ENCODE results near the gene ZMIZ1.

Gene ZMIZ1

DNA sequence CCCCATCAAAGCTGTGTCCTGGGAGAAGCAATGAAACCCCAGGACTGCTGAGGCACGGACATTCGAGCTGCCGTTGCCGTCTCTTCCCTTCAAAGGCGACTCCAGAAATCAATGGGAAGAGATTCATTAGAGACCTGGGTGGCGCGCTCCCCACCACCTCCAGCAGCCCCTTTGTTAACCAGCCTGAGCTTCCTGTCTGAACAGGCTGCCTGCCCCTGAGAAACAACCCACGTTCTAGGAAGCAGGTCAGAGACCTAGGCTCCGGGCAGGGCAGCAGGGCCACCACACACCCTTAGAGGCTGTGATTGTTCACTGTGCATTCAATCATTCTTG is 167.6 kb downstream of the ZMIZ1 start:
- no peak overlapping the region for H3K9ac ChIP-seq
- TF ChIP-seq Cebpa-rat (IDR thresholded peaks at IDR 0.05) = no peak
- H3K4me1 ChIP-seq = peaks cover 68% of the 10 kb centered on the region

DNA sequence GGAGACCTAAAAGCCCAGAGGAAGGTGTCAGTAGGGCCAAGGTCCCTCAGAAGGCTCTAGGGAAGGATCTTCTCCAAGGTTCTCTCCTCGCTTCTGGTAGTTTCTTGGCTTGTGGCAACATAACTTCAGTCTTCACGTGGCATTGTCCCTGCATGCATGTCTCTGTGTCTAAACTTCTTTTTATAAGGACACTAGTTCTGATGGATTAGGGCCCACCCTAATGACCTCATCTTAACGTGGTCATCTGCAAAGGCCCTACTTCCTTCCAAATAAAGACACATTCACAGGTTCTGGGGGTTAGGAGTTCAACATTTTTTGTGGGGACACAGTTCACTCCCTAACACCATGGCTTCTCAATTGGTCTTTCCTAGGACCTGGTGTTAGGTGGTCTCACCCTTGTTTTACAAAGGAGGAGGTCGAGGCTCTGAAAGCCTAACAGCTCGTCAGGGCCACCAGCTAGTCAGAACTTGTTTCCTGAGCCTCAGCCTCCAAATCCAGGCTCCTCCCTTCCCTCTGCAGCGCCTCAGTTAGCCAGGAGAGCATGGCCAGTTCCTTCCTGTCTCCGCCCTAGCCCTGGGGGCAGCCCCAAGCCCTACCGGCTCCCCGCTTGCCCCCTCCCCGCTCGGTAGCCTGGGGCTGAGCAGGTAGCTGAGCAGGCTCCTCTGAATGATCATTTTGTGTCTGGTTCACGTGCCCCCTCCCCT is 168.8 kb downstream of the ZMIZ1 start:
- H3K4me1 ChIP-seq = peaks cover 76% of the 10 kb centered on the region
- peak overlapping the region; percentile 40 for H3K4me2 ChIP-seq
- no peak overlapping the region for H3K27ac ChIP-seq

More for the DNA sequence above, 167.6 kb downstream of the ZMIZ1 start:
- H4K20me1 ChIP-seq = peaks cover 97% of the 10 kb centered on the region
- peak overlapping the region; percentile 40 for H3K4me2 ChIP-seq
- no peak overlapping the region for H3K4me3 ChIP-seq
- H3K27me3 ChIP-seq = no peaks in the 10 kb centered on the region
- peaks cover 68% of the 10 kb centered on the region for H3K36me3 ChIP-seq
- H3K9me3 ChIP-seq = no peaks in the 10 kb centered on the region
- H3K27ac ChIP-seq = 0 out of 2 replicates have a peak overlapping the region, but pooled peaks have one; percentile 8

DNA sequence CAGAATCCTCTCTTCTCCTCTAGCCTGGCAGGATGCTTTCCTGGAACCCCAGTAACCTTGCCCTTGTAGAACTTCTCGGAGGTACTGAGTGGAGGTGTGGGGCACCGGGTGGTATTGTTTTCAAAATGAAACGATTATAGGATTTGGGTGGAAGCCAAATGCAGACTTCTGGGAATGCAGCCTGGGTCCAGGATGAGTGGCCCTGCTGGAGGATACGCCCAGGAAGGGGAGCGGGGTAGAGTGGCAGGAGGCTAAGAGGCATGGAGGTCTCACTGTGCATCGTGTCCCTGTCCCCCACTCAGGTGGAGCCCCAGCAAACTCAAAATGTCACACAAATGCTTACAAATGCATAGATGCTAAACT is 169.4 kb downstream of the ZMIZ1 start:
- Histone ChIP-seq H3K27ac (no peak overlapping the region), H3K36me3 (peaks cover 55% of the 10 kb centered on the region), H3K9ac (no peak overlapping the region), H3K4me3 (no peak overlapping the region), H4K20me1 (peaks cover 89% of the 10 kb centered on the region), H3K4me2 (peak overlapping the region; percentile 40; the same call in 1 of the 2 replicates), H3K9me3 (no peaks in the 10 kb centered on the region), H3K4me1 (peaks cover 76% of the 10 kb centered on the region), H3K27me3 (no peaks in the 10 kb centered on the region)
- TF ChIP-seq Cebpa-rat (IDR thresholded peaks at IDR 0.05) = no peak

More for the DNA sequence above, 168.8 kb downstream of the ZMIZ1 start:
- Histone ChIP-seq H3K27me3 (no peaks in the 10 kb centered on the region), H3K9me3 (no peaks in the 10 kb centered on the region), H3K4me3 (no peak overlapping the region), H3K36me3 (peaks cover 60% of the 10 kb centered on the region), H4K20me1 (peaks cover 94% of the 10 kb centered on the region), H3K9ac (0 out of 2 replicates have a peak overlapping the region, but pooled peaks have one; percentile 7)
- no peak for TF ChIP-seq Cebpa-rat (IDR thresholded peaks at IDR 0.05)

DNA sequence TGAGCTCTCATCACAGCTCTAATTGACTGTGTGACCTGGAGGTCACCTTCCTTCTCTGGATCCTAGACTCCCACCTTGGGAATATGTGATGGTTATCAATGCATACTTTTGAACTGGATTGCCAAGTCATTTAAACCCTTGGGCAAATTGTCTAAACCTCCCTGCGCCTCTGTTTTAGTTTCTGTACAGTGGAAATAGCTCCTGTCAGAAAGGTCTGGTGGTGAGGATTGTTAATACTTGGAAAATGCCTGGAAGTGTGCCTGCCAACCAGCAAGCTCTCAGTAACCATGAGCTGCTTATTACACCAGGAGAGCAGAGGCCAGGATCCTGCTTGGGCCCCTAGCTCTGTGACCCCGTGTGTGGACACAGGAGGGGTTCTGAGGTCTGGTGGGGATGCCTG is 169.8 kb downstream of the ZMIZ1 start:
- H3K4me2 ChIP-seq = no peak overlapping the region; the same call in 1 of the 2 replicates

DNA sequence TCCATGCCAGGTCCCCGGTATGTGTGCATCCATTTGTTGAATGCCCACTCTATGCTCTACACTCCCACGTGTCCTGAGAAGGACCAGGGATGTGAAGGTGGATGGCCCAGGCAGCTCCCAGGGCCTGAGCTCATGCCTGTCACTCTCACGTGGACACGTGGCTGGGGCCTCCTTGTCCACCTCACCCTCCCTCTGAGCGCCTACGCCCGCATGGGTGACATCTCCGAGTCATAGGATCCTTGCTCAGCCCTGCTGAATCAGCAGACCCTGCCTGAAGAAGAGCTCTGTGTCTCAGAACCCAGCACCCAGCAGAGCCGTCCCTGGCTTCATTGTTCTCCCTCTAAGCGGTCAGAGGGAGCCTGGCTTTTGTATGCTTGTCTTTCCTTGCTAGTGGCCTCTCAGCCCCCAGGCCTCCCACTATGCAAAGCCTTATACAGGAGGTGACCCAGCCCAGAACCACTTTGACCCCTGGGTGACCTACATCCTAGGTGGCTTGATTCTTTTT is 170.6 kb downstream of the ZMIZ1 start:
- peaks cover 83% of the 10 kb centered on the region for H4K20me1 ChIP-seq
- H3K36me3 ChIP-seq = peaks cover 46% of the 10 kb centered on the region
- peak overlapping the region; percentile 26; the same call in 1 of the 2 replicates for H3K4me2 ChIP-seq
- H3K4me3 ChIP-seq = no peak overlapping the region
- TF ChIP-seq Cebpa-rat (IDR thresholded peaks at IDR 0.05) = no peak
- H3K9ac ChIP-seq = no peak overlapping the region
- no peaks in the 10 kb centered on the region for H3K27me3 ChIP-seq
- H3K9me3 ChIP-seq = no peaks in the 10 kb centered on the region
- H3K4me1 ChIP-seq = peaks cover 82% of the 10 kb centered on the region
- H3K27ac ChIP-seq = no peak overlapping the region

More for the DNA sequence above, 169.8 kb downstream of the ZMIZ1 start:
- H3K4me3 ChIP-seq = no peak overlapping the region
- H3K27me3 ChIP-seq = no peaks in the 10 kb centered on the region
- H3K4me1 ChIP-seq = peaks cover 76% of the 10 kb centered on the region
- H3K9ac ChIP-seq = no peak overlapping the region
- TF ChIP-seq Cebpa-rat (IDR thresholded peaks at IDR 0.05) = no peak
- H4K20me1 ChIP-seq = peaks cover 85% of the 10 kb centered on the region
- H3K36me3 ChIP-seq = peaks cover 52% of the 10 kb centered on the region
- H3K27ac ChIP-seq = no peak overlapping the region
- H3K9me3 ChIP-seq = no peaks in the 10 kb centered on the region

DNA sequence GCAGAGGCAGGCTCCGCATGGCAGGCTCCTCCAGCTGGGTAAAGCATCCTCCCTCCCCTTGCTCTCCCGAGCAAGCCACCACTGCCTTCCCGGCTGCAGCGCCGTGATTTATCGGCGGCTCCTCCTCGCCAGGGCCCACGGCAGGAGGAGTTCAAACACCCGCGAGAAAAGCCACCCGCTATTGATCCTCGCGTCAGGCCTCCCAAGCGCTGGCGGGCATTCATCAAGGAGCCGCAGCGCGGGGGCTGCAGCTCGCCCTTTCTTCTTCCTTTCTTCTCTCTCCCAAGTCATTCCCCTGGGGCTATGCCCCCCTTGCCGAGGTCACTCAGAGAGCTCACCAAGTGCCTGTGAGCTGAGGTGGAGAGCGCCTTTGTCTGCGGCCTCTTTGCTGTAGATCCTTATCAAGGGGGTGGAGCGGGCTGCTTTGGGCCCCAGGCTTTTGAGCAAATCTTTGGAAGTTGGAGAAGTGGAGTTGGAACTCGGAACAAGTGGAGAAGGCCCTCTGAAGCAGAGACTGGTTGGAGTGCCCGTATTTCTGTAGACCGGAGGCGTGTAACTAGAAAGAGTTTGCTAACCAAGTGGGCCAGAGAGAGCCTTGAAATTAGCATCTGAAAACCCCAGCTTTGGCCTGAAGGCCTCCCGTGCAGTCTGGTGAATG is 171.3 kb downstream of the ZMIZ1 start:
- H3K27ac ChIP-seq = no peak overlapping the region
- no peaks in the 10 kb centered on the region for H3K27me3 ChIP-seq
- H3K4me1 ChIP-seq = peaks cover 83% of the 10 kb centered on the region
- H3K9me3 ChIP-seq = no peaks in the 10 kb centered on the region
- peaks cover 83% of the 10 kb centered on the region for H4K20me1 ChIP-seq
- TF ChIP-seq Cebpa-rat (IDR thresholded peaks at IDR 0.05) = no peak
- H3K9ac ChIP-seq = peak overlapping the region; percentile 16; the same call in 1 of the 2 replicates
- no peak overlapping the region for H3K4me3 ChIP-seq
- H3K4me2 ChIP-seq = peak overlapping the region; percentile 39
- H3K36me3 ChIP-seq = peaks cover 40% of the 10 kb centered on the region

DNA sequence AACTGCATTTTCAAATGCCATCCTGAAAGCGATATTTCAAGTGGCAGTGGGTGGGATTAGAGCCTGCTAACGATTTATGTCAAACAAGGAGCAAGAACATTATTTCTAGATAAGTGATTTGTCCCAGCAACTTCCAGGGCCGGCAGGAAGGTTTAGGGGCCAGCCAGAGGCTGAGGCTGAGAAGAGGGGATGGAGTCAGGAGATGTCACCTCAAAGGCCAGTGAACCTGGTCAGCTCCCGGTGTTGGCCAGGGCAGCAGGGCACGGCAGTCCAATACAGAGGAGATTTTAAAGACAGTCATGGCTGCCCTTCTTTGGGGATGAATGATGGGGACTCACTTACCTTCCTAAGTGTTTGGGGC is 172.8 kb downstream of the ZMIZ1 start:
- Histone ChIP-seq H3K4me3 (peak overlapping the region; percentile 87), H4K20me1 (peaks cover 83% of the 10 kb centered on the region), H3K27me3 (no peaks in the 10 kb centered on the region), H3K27ac (peak overlapping the region; percentile 73), H3K36me3 (peaks cover 29% of the 10 kb centered on the region), H3K4me1 (peaks cover 83% of the 10 kb centered on the region), H3K9me3 (no peaks in the 10 kb centered on the region), H3K4me2 (peak overlapping the region; percentile 97), H3K9ac (peak overlapping the region; percentile 69)
- TF ChIP-seq Cebpa-rat (IDR thresholded peaks at IDR 0.05) = no peak

DNA sequence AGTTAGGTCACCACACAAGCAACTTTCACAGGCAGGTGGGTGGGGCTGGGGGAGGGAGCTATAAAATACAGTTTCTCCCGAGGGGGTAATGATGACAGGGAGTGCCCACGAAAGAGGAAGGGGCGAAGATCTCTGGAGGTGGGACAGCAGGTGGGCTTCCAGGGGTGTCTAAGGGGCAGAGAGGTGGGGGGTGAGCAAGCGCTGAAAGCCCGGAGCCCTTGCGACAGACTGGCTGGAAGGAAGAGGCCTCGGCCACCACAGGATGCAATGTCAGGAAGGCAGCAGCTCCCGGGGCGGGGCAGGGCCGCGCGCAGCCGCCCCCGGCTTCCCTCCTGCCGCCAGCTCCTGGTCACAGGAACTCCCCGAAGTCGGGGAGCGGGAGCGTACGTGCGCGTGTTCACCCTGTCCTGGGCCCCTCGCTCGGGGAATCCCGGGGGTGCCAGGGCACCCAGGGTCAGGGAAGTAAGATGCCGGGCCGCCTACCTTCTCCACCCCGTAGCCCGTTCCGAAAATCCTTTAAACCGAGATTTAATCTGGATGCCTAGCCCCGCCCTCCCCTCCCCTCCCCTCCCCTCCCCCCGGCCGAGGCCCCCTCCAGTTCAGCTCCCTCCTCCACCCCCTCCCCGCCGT is 173.3 kb downstream of the ZMIZ1 start:
- Histone ChIP-seq H3K4me2 (peak overlapping the region; percentile 97), H3K27me3 (no peaks in the 10 kb centered on the region), H4K20me1 (peaks cover 83% of the 10 kb centered on the region), H3K4me1 (peaks cover 83% of the 10 kb centered on the region), H3K4me3 (peak overlapping the region; percentile 87), H3K9me3 (no peaks in the 10 kb centered on the region), H3K36me3 (peaks cover 24% of the 10 kb centered on the region), H3K9ac (peak overlapping the region; percentile 74), H3K27ac (peak overlapping the region; percentile 78)
- TF ChIP-seq Cebpa-rat (IDR thresholded peaks at IDR 0.05) = peak; percentile 27; the same call in 1 of the 2 replicates

DNA sequence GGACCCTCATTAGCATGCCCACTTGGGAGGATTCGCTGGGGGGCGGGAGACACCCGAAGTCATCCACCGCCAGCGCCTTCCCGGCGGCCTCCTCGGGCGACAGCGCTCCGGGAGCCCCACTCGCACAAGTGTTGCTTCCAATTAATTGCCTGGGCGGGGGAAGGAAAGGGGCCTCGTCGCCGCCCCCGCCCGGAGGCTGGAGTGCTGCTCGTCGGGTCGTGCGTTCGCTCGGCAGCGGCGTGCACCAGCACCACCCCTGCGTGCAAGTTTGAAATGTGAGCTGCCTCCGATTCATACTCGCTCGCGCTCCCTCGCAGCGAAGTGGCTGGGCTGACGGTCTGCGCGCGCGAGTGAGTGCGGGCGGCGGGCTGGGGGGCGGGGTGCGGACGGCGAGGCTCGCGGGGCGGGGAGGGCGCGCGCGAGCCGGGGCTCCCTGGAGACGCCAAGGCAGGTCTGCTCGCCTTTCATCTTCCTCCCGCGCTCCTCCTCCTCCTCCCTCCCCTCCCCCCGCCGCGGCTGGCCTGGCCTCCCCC is 173.9 kb downstream of the ZMIZ1 start:
- Histone ChIP-seq H3K4me1 (peaks cover 83% of the 10 kb centered on the region), H3K27me3 (no peaks in the 10 kb centered on the region), H4K20me1 (peaks cover 83% of the 10 kb centered on the region), H3K36me3 (peaks cover 19% of the 10 kb centered on the region; the same call in 1 of the 2 replicates), H3K4me3 (peak overlapping the region; percentile 87), H3K9ac (peak overlapping the region; percentile 95; the same call in 1 of the 2 replicates), H3K4me2 (peak overlapping the region; percentile 97), H3K27ac (peak overlapping the region; percentile 78), H3K9me3 (no peaks in the 10 kb centered on the region)
- no peak for TF ChIP-seq Cebpa-rat (IDR thresholded peaks at IDR 0.05)

Measured in BLaER1 (cell line).